SK-N-MC (cell line): ENCODE measurements around the gene PSMD5.

ENCODE experiments used
- EZH2 ChIP-seq: fragments of 200-600 bp; sonication (generic); IDR thresholded peaks from one replicate; pipeline ENCODE4 v1.6.1; 2017; ENCODE audit warnings: antibody characterized with exemption
- FOXP2 ChIP-seq: optimal IDR thresholded peaks from 2 replicates; pipeline ENCODE3; 2011; ENCODE audit warnings: mild to moderate bottlenecking, moderate library complexity; ENCODE audit not compliant: insufficient read depth; ENCODE audit errors: extremely low read length, control extremely low read depth
- POLR2AphosphoS5 ChIP-seq: IDR thresholded peaks from 2 replicates; pipeline ENCODE4 v1.6.1; 2012; ENCODE audit warnings: mild to moderate bottlenecking, low read depth, low read length, borderline replicate concordance

GRCh38 chr9:120777229-120777628 is 65.5 kb downstream of the PSMD5 start:
- TF ChIP-seq POLR2AphosphoS5 (no peak), EZH2 (no peak), FOXP2 (no peak)
